K562 (cell line): ENCODE results near the gene FAM200A. TPM values are rescaled to one million over a fixed set of nuclear protein-coding genes. Genes with fewer than 3 reads are reported as not detected.
A peak's percentile ranks its signal among the peaks of the same experiment; 100 is the strongest.

ENCODE experiments used
- ATAC-seq: fragments of 200-7000 bp; cut with Tn5 transposase; 3 replicates; pipeline ENCODE4 v1.9.1; 2020; ENCODE audit warnings: moderate library complexity
- BruUV-seq: library from RNA; stranded (reverse); fragments of 400-500 nt; replicated peaks from 2 replicates; lab custom pipeline; 2021; lab: Mats Ljungman, UMichigan
- CTCF ChIA-PET: fragments of 300-600 bp; formaldehyde crosslinking; extraction: SDS; loops from one replicate; lab custom pipeline; 2021; ENCODE audit warnings: low intra/inter-chr PET ratio; lab: Yijun Ruan, JAX
- POLR2A ChIA-PET: fragments of 300-600, 350-650 bp; sonication (Branson Sonifier 250); formaldehyde crosslinking; extraction: SDS; loops from one replicate; lab custom pipeline; 2021; ENCODE audit warnings: antibody characterized with exemption, inconsistent platforms; lab: Yijun Ruan, JAX
- DNase-seq, 4 experiments: peaks; one replicate each; pipeline versions ENCODE4 v3.0.0 to v3.0.0-alpha.2; 2011 to 2018; ENCODE audit warnings: low spot score in 3 of 4, mixed read lengths in 3 of 4; ENCODE audit errors: extremely low read depth in 1 of 4
- FAIRE-seq: peaks from 2 replicates; lab custom pipeline; 2011; peaks lifted over from hg19 to GRCh38; lab: Jason Lieb, UNC
- H2AFZ ChIP-seq: 2 replicates; pipeline ENCODE4 v1.6.0; 2011; ENCODE audit warnings: low read depth, low read length, control low read depth, inconsistent platforms
- H3K27ac ChIP-seq: fragments of 200-600 bp; 3 replicates; pipeline ENCODE4 v1.8.0; 2011; ENCODE audit warnings: low read depth, mild to moderate bottlenecking, control low read depth, inconsistent platforms, low read length, moderate library complexity, mixed read lengths; ENCODE audit errors: extremely low read depth
- H3K27me3 ChIP-seq, 2 experiments: fragments of 300-600 bp in 1 of 2; 2 replicates in 1 of 2; 3 replicates in 1 of 2; pipeline versions ENCODE4 v1.6.0 to v1.8.0; 2011; ENCODE audit warnings: inconsistent platforms in 2 of 2, low read length in 2 of 2, mild to moderate bottlenecking in 1 of 2, mixed read lengths in 1 of 2, moderate library complexity in 1 of 2; ENCODE audit not compliant: control insufficient read depth in 2 of 2, insufficient read depth in 2 of 2
- H3K36me3 ChIP-seq: fragments of 300-600 bp; 3 replicates; pipeline ENCODE4 v1.8.0; 2011; ENCODE audit warnings: mild to moderate bottlenecking, low read length, inconsistent platforms; ENCODE audit not compliant: control insufficient read depth, insufficient read depth
- H3K4me1 ChIP-seq, 2 experiments: fragments of 200-600 bp in 1 of 2; replicated peaks in 1 of 2; 2 replicates in 1 of 2; 3 replicates in 1 of 2; pipeline versions ENCODE4 v1.5.1 to v1.8.0; 2011; ENCODE audit warnings: inconsistent platforms in 2 of 2, low read length in 2 of 2, mild to moderate bottlenecking in 1 of 2, mixed read lengths in 1 of 2, moderate library complexity in 1 of 2; ENCODE audit not compliant: control insufficient read depth in 2 of 2, insufficient read depth in 2 of 2
- H3K4me2 ChIP-seq: 2 replicates; pipeline ENCODE4 v1.6.1; 2011; ENCODE audit warnings: low read length, control low read depth, inconsistent platforms, mixed read lengths; ENCODE audit not compliant: insufficient read depth
- H3K4me3 ChIP-seq: fragments of 200-600 bp; sonication (generic), shearing (Covaris generic); 2 replicates; pipeline ENCODE4 v1.5.1; 2016; ENCODE audit warnings: control low read depth, inconsistent platforms
- H3K79me2 ChIP-seq: fragments of 200-600 bp; 3 replicates; pipeline ENCODE4 v1.8.0; 2011; ENCODE audit warnings: low read length, inconsistent platforms; ENCODE audit not compliant: control insufficient read depth, insufficient read depth
- H3K9ac ChIP-seq, 2 experiments: 2 replicates each; pipeline versions ENCODE4 v1.6.0 to v1.6.1; 2011; ENCODE audit warnings: low read depth in 2 of 2, low read length in 2 of 2, control low read depth in 1 of 2, inconsistent platforms in 1 of 2, mild to moderate bottlenecking in 1 of 2, mixed read lengths in 1 of 2; ENCODE audit not compliant: insufficient read depth in 1 of 2
- H3K9me1 ChIP-seq: one replicate; pipeline ENCODE4 v1.6.0; 2011; ENCODE audit warnings: inconsistent platforms, mild to moderate bottlenecking, low read length, moderate library complexity; ENCODE audit not compliant: control insufficient read depth, insufficient read depth
- H3K9me3 ChIP-seq: replicated peaks from 2 replicates; pipeline ENCODE4 v1.5.1; 2011; ENCODE audit warnings: low read depth, low read length, inconsistent platforms; ENCODE audit not compliant: control insufficient read depth, insufficient read depth
- H4K20me1 ChIP-seq: replicated peaks from 2 replicates; pipeline ENCODE4 v1.6.1; 2011; ENCODE audit warnings: low read length, inconsistent platforms, mixed read lengths; ENCODE audit not compliant: control insufficient read depth, insufficient read depth
- E2F8 ChIP-seq: fragments of 450-650 bp; IDR thresholded peaks from 2 replicates; pipeline ENCODE4 v1.7.1; 2018; ENCODE audit warnings: mild to moderate bottlenecking, low read depth; ENCODE audit not compliant: partially characterized antibody
- MYBL2 ChIP-seq, 2 experiments: fragments of 450-650 bp in 1 of 2; sonication (generic) in 1 of 2; formaldehyde crosslinking in 1 of 2; IDR thresholded peaks; 2 replicates each; pipeline versions ENCODE4 v1.6.1 to v1.8.1; 2017 to 2022; ENCODE audit warnings: borderline replicate concordance in 1 of 2, inconsistent platforms in 1 of 2, low read depth in 1 of 2, mild to moderate bottlenecking in 1 of 2, missing genetic modification reagents in 1 of 2, moderate library complexity in 1 of 2
- SIN3A ChIP-seq, 2 experiments: fragments of 150-350 bp in 1 of 2; IDR thresholded peaks; 2 replicates each; pipeline ENCODE4 v1.6.1; 2011 to 2016; ENCODE audit warnings: borderline replicate concordance in 2 of 2, low read depth in 2 of 2, low read length in 2 of 2, mild to moderate bottlenecking in 2 of 2, moderate library complexity in 2 of 2; ENCODE audit not compliant: control insufficient read depth in 1 of 2
- SREBF2 ChIP-seq: sonication (generic); formaldehyde crosslinking; IDR thresholded peaks from 2 replicates; pipeline ENCODE4 v1.4.0; 2020; ENCODE audit warnings: mild to moderate bottlenecking, missing genetic modification reagents
- SRSF1 ChIP-seq: fragments of 200-400 bp; formaldehyde crosslinking; IDR thresholded peaks from 2 replicates; pipeline ENCODE4 v1.6.1; 2017; ENCODE audit warnings: mild to moderate bottlenecking, low read depth, low read length, moderate library complexity
- USF2 ChIP-seq: sonication (generic); formaldehyde crosslinking; IDR thresholded peaks from 2 replicates; pipeline ENCODE4 v1.5.0; 2020; ENCODE audit warnings: missing genetic modification reagents
- ZFP36 ChIP-seq: fragments of 150-350 bp; IDR thresholded peaks from 2 replicates; pipeline ENCODE4 v1.6.1; 2018; ENCODE audit warnings: low read length, low read depth; ENCODE audit not compliant: partially characterized antibody
- ZNF217 ChIP-seq: sonication (generic); formaldehyde crosslinking; IDR thresholded peaks from 2 replicates; pipeline ENCODE4 v1.8.0; 2022; ENCODE audit warnings: mild to moderate bottlenecking, missing genetic modification reagents
- ZNF23 ChIP-seq: fragments of 250-450 bp; sonication (Bioruptor Pico); IDR thresholded peaks from 2 replicates; pipeline ENCODE4 v1.4.0; 2020; ENCODE audit warnings: mild to moderate bottlenecking
- ZNF507 ChIP-seq: conservative IDR thresholded peaks from 2 replicates; pipeline ENCODE4 v1.6.1; 2017; ENCODE audit warnings: missing genetic modification characterization, missing compliant biosample characterization
- WGBS: fragments of 100-300 bp; shearing (Covaris generic); methylation state at CpG from one replicate; pipeline ENCODE4 v1.1.6; 2016; ENCODE audit warnings: low coverage, mixed read lengths; ENCODE audit not compliant: insufficient coverage; ENCODE audit errors: missing lambda C conversion rate; 5-methylcytosine and 5-hydroxymethylcytosine counted together
- in situ Hi-C: fragments of 300-500 bp; cut with MboI; formaldehyde crosslinking; loops from 4 replicates; pipeline ENCODE4 v1.15.0; 2018; ENCODE audit warnings: inconsistent platforms, mixed read lengths
- intact Hi-C: fragments of 100-400 bp; cut with micrococcal nuclease; formaldehyde crosslinking; loops from 2 replicates; pipeline ENCODE4 v1.14.2; 2022
- polyA plus RNA-seq, 8 experiments: library from polyadenylated mRNA; depleted of rRNA in 4 of 8; stranded (reverse) in 5 of 8; unstranded in 3 of 8; fragments of >200 nt; fragmentation: Nextera tagmentation in 2 of 8; fragmentation: Illumina TruSeq in 1 of 8; extraction: Ambion mirVana in 2 of 8; extraction: Trizol in 1 of 8; gene quantifications; 2 replicates each; pipeline versions ENCODE4 v1.2.1 to v1.2.3, GENCODE V29; 2011 to 2014; ENCODE audit warnings: inconsistent platforms in 1 of 8, missing spikeins in 1 of 8
- total RNA-seq, 7 experiments: library from RNA; depleted of rRNA in 6 of 7; stranded (reverse); fragments of >200 nt in 6 of 7; fragmentation: Illumina TruSeq in 2 of 7; extraction: Trizol in 2 of 7; gene quantifications; 2 replicates each; pipeline versions ENCODE4 v1.2.1 to v1.2.3, GENCODE V29; 2011 to 2021; ENCODE audit warnings: low replicate concordance in 1 of 7
- TF ChIP-seq, protein P1 (sequence below): sonication (generic); formaldehyde crosslinking; IDR thresholded peaks from 2 replicates; pipeline ENCODE4 v1.8.1; 2023; ENCODE audit warnings: missing genetic modification reagents, mild to moderate bottlenecking, borderline replicate concordance

The FAM200A gene
- total and polyA plus RNA-seq, 9 of the 15 experiments (the other 6 are each of a cell fraction or from before 2014, with no cell fraction given): 3.3 to 11.2 (median 8.3) TPM

- peak; percentile 78 for FAIRE-seq
- Histone ChIP-seq H4K20me1 (peaks cover 3% of the 10 kb centered on the region; the same call in 1 of the 2 replicates), H3K9ac (peak within 1 kb of the TSS; percentile 86 to 88), H3K4me1 (peaks cover 4 to 27% of the 10 kb centered on the region in 2 experiments; a peak in 3 of 5 replicates), H3K9me3 (peaks cover 3% of the 10 kb centered on the region; the same call in 1 of the 2 replicates), H3K9me1 (no peaks in the 10 kb centered on the region), H3K27me3 (no peaks in the 10 kb centered on the region), H3K79me2 (peaks cover 44% of the 10 kb centered on the region), H3K27ac (peak within 1 kb of the TSS; percentile 77), H2AFZ (peak within 1 kb of the TSS; percentile 90), H3K4me2 (peak within 1 kb of the TSS; percentile 93), H3K36me3 (peaks cover 3% of the 10 kb centered on the region; the same call in 2 of the 3 replicates), H3K4me3 (peak within 1 kb of the TSS; percentile 84)
- BruUV-seq: no TSS peak
- ATAC-seq: peak; percentile 88
- WGBS: 0% methylated on average over 53 of the region's 53 CpGs
- in situ Hi-C loops (no loop called here), intact Hi-C loops (loop anchor here (5.0 kb wide), 1 partner anchor 48 kb away; the partner anchor contains the start of gene FAM200A)
- CTCF ChIA-PET: no interaction called here
- peak; percentile 98 to 99 (median 98) for DNase-seq
- POLR2A ChIA-PET: interaction anchor here (0.5 to 3.1 kb wide), 19 partner anchors 10 to 1652 kb away, joined by 3 to 31 read pairs (median 4); partner anchors contain the start of genes ZCWPW1, ZNF655 and ZSCAN25
- peak; percentile 90 for TF ChIP-seq E2F8
- TF ChIP-seq, protein P1, sequence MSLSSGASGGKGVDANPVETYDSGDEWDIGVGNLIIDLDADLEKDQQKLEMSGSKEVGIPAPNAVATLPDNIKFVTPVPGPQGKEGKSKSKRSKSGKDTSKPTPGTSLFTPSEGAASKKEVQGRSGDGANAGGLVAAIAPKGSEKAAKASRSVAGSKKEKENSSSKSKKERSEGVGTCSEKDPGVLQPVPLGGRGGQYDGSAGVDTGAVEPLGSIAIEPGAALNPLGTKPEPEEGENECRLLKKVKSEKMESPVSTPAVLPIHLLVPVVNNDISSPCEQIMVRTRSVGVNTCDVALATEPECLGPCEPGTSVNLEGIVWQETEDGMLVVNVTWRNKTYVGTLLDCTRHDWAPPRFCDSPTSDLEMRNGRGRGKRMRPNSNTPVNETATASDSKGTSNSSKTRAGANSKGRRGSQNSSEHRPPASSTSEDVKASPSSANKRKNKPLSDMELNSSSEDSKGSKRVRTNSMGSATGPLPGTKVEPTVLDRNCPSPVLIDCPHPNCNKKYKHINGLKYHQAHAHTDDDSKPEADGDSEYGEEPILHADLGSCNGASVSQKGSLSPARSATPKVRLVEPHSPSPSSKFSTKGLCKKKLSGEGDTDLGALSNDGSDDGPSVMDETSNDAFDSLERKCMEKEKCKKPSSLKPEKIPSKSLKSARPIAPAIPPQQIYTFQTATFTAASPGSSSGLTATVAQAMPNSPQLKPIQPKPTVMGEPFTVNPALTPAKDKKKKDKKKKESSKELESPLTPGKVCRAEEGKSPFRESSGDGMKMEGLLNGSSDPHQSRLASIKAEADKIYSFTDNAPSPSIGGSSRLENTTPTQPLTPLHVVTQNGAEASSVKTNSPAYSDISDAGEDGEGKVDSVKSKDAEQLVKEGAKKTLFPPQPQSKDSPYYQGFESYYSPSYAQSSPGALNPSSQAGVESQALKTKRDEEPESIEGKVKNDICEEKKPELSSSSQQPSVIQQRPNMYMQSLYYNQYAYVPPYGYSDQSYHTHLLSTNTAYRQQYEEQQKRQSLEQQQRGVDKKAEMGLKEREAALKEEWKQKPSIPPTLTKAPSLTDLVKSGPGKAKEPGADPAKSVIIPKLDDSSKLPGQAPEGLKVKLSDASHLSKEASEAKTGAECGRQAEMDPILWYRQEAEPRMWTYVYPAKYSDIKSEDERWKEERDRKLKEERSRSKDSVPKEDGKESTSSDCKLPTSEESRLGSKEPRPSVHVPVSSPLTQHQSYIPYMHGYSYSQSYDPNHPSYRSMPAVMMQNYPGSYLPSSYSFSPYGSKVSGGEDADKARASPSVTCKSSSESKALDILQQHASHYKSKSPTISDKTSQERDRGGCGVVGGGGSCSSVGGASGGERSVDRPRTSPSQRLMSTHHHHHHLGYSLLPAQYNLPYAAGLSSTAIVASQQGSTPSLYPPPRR (CRISPR knock-in tag): peak; percentile 76
- no peak for TF ChIP-seq ZNF507 (tag)
- peak; percentile 95 for TF ChIP-seq MYBL2 (IDR thresholded peaks at IDR 0.05; ENCODE audit: low read depth)
- no peak for TF ChIP-seq MYBL2 (CRISPR knock-in tag; IDR thresholded peaks at IDR 0.05; ENCODE audit: borderline replicate concordance)
- 0 out of 2 replicates have a peak, but pooled peaks have one; percentile 46 for TF ChIP-seq SRSF1
- peak; percentile 66 to 88 for TF ChIP-seq SIN3A (IDR thresholded peaks at IDR 0.05; ENCODE audit: borderline replicate concordance in 2 of 2, control insufficient read depth in 1 of 2, low read depth in 2 of 2, low read length in 2 of 2)
- TF ChIP-seq ZFP36: no peak
- no peak for TF ChIP-seq ZNF23 (CRISPR knock-in tag)
- TF ChIP-seq USF2 (CRISPR knock-in tag): no peak
- TF ChIP-seq ZNF217: no peak
- TF ChIP-seq SREBF2 (CRISPR knock-in tag): no peak
Measured at GRCh38 chr7:99504603-99505323, 47.2 kb downstream of the FAM200A start, which contains the start of gene ZKSCAN5. Gene ZKSCAN5, plus strand, starts transcription at chr7:99504662. Its CDS starts 1,383 bp downstream, at chr7:99506045.
